Skin epidermis (tissue), 12 donors: ENCODE data around the gene CSTB.
"Not testable (repeated sequence)": the region's sequence is repeated elsewhere in the genome, so short reads cannot be mapped to it uniquely, and the experiment has no call there.

Experiments used
- H3K27ac ChIP-seq, 21 experiments: fragments of 200-600 bp; sonication (generic) in 11 of 21; one replicate each; pipeline ENCODE4 v1.5.0; 2020; ENCODE audit warnings: mild to moderate bottlenecking in 3 of 21, inconsistent platforms in 2 of 21, moderate library complexity in 2 of 21
- H3K4me3 ChIP-seq, 7 experiments: fragments of 200-600 bp; sonication (generic) in 2 of 7; one replicate each; pipeline ENCODE4 v1.5.0; 2020; ENCODE audit warnings: inconsistent platforms in 2 of 7, mild to moderate bottlenecking in 2 of 7, moderate library complexity in 1 of 7

The CSTB gene

GRCh38 chr21:43775795-43776430, at the start of gene CSTB:
CSTB (minus strand) TSS chr21:43776308; CDS start chr21:43776269, 39 bp downstream.
- Histone ChIP-seq H3K4me3 (peak within 1 kb of the TSS; percentile 56 to 98 (median 83)), H3K27ac (peak within 1 kb of the TSS; percentile 87 to 99 (median 97))

- no peak overlapping the region for H3K4me3 ChIP-seq
- no peak overlapping the region for H3K27ac ChIP-seq
These were observed 49.3 kb upstream of the CSTB start for GRCh38 chr21:43825242-43825935.

- H3K27ac ChIP-seq: peak overlapping the region in 3 of 21 experiments; percentile 12 to 33 (median 18)
- no peak overlapping the region for H3K4me3 ChIP-seq
These were observed 48.5 kb upstream of the CSTB start for GRCh38 chr21:43824333-43825241.

- not testable (repeated sequence) for H3K27ac ChIP-seq, H3K4me3 ChIP-seq
These were observed 46.6 kb upstream of the CSTB start for GRCh38 chr21:43822741-43823140.

GRCh38 chr21:43822166-43822565, 46.1 kb upstream of the CSTB start:
- H3K27ac ChIP-seq, H3K4me3 ChIP-seq: not testable (repeated sequence)

- H3K4me3 ChIP-seq: no peak overlapping the region
- H3K27ac ChIP-seq: no peak overlapping the region
These were observed 44.4 kb upstream of the CSTB start for GRCh38 chr21:43820466-43820865.

GRCh38 chr21:43819511-43820405, 43.6 kb upstream of the CSTB start:
- H3K4me3 ChIP-seq: no peak overlapping the region
- peak overlapping the region in 4 of 21 experiments; percentile 12 to 63 (median 36) for H3K27ac ChIP-seq

- Histone ChIP-seq H3K4me3 (no peak overlapping the region), H3K27ac (peak overlapping the region in 3 of 21 experiments; percentile 12 to 58 (median 21))
These were observed 42.6 kb upstream of the CSTB start for GRCh38 chr21:43818685-43819084.

GRCh38 chr21:43817157-43818086, 41.3 kb upstream of the CSTB start:
- Histone ChIP-seq H3K27ac (peak overlapping the region in 7 of 21 experiments; percentile 16 to 62 (median 31)), H3K4me3 (no peak overlapping the region)

- Histone ChIP-seq H3K4me3 (no peak overlapping the region), H3K27ac (peak overlapping the region in 1 of 21 experiments; percentile 31)
These were observed 40.5 kb upstream of the CSTB start for GRCh38 chr21:43816611-43817071.

GRCh38 chr21:43815991-43816390, 39.9 kb upstream of the CSTB start:
- no peak overlapping the region for H3K27ac ChIP-seq
- H3K4me3 ChIP-seq: no peak overlapping the region

- Histone ChIP-seq H3K27ac (peak overlapping the region in 3 of 21 experiments; percentile 5 to 62 (median 27)), H3K4me3 (no peak overlapping the region)
These were observed 39.1 kb upstream of the CSTB start for GRCh38 chr21:43815107-43815613.

- peak overlapping the region in 6 of 21 experiments; percentile 3 to 62 (median 30) for H3K27ac ChIP-seq
- no peak overlapping the region for H3K4me3 ChIP-seq
These were observed 38.4 kb upstream of the CSTB start for GRCh38 chr21:43814215-43815106.

GRCh38 chr21:43813656-43813980, 37.5 kb upstream of the CSTB start:
- no peak overlapping the region for H3K4me3 ChIP-seq
- H3K27ac ChIP-seq: peak overlapping the region in 15 of 21 experiments; percentile 50 to 84 (median 78)

GRCh38 chr21:43812957-43813655, 37.0 kb upstream of the CSTB start:
- Histone ChIP-seq H3K27ac (peak overlapping the region in 19 of 21 experiments; percentile 15 to 84 (median 75)), H3K4me3 (peak overlapping the region in 2 of 7 experiments; percentile 27 to 37)

GRCh38 chr21:43812139-43812821, 36.2 kb upstream of the CSTB start:
- Histone ChIP-seq H3K27ac (peak overlapping the region in 20 of 21 experiments; percentile 23 to 84 (median 76)), H3K4me3 (peak overlapping the region; percentile 9 to 39 (median 28))
